GM19467 (cell line): ENCODE data around the gene DGCR6L.
"Not testable (repeated sequence)": the region's sequence is repeated elsewhere in the genome, so short reads cannot be mapped to it uniquely, and the experiment has no call there.

Experiments
- ATAC-seq: cut with Tn5 transposase; IDR thresholded peaks from one replicate; pipeline ENCODE4 v1.9.1; 2021; ENCODE audit warnings: mild to moderate bottlenecking, moderate library complexity; ENCODE audit not compliant: unreplicated experiment

Gene DGCR6L

DNA sequence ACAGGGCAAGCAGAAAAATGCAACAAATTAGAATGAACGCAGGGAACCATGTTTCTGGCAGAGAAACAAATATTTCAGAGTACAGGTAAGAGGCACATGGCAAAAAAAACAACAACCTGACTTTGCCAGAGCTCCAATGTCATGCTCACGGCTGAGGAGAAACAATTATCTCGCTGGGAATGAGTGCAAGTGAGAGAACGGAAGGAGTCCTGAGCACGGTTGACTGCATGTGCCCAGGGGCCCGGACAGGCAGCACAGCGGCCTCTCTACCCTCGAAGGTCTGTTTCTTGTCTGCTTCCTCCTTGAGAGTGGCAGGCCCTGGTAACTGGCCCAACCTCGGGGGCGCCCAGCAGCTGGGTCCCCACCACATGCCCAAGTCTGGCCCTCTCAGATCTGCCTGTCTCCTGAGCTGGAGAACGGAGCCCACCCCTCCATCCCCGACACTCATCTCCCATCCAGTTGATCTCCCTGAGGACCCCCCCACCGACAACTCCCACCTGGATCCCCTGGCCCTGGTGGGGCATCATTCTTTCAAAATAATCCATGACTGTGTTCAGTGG is 27.1 kb downstream of the DGCR6L start:
- ATAC-seq: no peak

DNA sequence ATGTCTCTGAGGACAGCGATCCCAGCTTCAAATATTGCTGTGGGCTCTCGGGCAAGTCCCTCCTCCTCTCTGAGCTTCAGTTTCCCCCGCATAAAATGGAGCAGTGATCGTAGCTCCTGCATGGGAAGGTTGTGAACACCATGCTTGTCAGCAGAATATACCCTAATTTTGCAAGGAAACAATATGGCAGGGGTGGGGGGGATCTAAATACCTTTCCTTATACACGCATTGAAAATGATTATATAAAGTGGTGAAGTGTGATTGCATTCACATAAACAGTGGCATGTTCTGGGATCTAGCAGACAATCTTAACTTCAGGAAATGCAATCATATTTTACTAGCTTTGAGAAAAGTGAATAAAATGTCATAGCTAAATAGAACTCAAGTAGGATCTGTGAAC is 27.8 kb downstream of the DGCR6L start:
- ATAC-seq: no peak

DNA sequence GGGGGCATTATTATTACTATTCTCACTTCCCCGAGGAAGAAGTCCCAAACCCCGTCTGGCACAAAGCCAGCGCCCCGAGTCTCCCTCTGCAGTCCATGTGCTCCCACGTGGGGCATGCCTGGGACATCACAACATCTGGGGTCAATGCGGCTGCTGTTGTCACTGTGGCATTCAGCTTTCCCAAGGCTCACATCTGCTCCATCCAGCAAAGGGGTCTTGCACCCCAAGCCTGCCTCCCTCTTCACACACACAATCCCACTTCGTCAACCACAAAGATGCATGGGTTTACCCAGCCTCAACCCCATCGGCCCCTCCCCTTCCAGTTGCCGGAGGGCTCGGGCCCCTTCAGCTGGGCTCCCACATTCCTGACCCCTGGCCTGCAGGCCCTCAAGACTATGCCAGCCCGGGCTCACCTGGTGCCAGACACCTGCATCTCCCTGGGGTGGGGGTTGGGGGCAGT is 28.2 kb downstream of the DGCR6L start:
- no peak for ATAC-seq

DNA sequence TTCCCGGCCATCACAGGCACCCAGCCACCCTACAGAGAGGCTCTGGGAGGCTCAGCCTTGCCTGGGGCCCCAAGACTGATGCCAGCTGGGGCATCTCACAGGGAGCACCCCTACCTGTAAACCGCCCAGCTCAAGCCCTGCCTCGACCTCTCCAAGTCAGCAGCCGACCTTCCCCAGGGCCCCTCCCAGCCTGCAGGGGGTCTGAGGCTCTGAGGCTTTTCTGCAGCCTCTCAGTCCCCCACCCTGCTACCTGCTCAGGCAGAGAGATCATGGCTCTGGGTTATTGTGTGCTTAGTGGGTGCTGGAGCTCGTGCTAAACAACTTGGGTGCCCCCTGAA is 28.6 kb downstream of the DGCR6L start:
- no peak for ATAC-seq

DNA sequence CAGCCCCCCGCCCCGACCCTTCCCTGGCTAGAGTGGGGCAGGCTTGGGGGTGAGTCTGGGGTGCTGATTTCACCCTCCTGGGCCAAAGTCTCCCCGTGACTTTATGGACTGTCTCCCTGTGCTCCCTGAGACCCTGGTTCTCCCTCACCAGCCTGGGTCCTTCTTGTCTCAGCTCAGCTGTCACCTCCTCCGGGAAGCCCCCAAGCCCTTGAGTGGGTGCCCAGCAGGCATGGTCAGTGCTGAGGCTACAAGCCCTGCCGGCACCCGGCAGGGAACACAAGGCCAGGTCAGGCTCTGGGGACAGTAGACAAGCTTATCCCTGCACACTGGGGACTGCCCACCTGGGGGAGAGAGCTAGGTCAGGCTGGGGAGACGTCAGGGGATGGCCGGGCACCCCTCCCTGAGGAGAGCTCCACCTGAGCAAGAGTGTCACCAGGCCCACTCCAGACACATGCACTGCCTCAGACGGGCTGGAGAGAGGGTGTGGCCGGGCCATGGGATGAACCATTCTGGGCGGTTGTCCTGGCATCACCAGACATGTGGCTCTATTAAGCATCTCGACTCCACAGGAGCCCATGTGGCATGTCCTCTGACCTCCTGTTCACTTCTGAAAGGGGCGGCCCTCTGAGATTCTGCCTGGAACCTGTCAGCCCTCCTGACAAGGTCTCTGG is 29.1 kb downstream of the DGCR6L start:
- ATAC-seq: no peak

DNA sequence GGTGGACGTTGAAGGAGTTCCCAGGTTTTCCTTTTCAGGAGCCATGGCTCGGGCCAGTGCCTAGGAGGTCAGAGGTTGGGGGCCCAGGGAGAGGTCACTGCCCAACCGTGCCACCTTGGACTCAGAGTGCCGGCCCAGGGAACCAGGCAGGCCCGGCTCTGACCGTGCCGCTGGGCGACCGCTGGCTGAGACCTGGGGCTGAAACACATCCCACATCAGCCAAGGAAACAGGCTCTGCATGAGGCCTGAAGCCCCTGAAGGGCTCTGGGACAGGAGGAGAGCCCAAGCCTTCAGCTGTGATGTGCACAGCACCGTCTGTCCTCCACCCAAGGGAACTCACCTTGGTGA is 29.8 kb downstream of the DGCR6L start:
- ATAC-seq: no peak

DNA sequence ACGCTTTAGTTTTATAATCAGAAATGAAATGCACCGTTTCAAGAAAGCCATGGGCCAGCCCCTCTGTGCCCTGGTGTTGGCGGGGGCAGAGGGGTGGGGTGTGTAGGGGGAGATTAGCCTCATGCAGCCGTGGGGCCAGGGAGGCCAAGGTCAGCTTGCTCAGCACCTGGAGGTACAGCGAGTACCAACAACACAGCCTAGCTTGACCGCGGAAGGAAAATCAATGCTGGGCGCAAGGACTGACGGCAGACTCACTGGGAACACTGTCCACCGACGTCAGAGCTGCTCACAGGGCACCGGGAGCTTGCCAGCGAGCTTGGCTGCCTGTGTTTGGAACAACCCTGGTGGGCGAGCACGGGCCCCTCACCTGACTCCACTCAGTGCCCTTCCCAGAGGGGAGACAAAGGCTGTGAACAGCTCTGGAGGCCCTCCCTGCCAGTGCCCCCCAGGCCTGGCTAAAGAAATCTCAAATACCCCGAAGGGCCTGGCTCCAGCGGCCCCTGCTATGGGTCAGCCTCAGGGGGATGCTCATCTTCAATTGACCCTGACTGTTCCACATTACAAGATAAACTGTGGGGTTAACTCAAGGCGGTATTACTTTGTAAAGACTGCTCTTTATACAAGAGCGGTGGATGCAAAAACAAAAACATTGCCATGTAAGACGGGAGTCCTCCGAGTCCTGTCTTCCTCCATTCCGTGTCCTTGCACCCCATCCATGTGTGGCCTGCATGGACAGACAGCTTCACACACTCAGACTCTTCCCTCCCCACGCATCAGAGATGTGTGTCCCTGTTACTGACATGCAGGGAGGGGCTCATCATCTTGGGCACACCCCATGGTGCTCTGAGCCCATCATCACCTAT is 30.4 kb downstream of the DGCR6L start:
- not testable (repeated sequence) for ATAC-seq

DNA sequence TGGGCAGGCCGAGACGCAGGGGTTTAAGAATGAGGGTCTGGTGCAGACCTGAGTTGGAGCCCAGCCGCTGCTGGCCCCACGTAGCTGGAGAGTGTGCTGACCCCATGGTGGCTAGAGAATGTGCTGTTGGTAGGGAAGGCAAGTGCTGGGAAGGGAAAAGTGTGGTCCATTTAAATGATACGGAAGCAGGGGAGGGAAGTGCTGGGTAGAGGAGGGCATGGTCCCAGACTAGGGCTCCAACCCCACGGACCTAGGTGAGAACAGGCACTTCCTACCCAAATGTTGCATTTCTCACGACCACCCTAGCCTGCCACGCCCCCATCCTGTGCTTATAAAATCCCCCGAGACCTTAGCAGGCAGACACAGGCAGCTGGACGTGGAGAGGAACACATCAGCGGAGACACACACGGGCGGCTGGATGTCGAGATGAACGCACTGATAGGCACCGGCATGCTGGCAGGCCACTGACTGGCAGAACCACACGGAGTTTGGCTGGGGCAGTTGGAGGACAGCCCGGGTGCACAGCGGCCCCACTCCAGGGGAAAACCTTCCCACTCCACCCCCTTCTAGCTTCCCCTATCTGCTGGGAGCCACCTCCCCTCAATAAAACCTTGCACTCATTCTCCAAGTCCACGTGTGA is 33.0 kb downstream of the DGCR6L start:
- not testable (repeated sequence) for ATAC-seq

DNA sequence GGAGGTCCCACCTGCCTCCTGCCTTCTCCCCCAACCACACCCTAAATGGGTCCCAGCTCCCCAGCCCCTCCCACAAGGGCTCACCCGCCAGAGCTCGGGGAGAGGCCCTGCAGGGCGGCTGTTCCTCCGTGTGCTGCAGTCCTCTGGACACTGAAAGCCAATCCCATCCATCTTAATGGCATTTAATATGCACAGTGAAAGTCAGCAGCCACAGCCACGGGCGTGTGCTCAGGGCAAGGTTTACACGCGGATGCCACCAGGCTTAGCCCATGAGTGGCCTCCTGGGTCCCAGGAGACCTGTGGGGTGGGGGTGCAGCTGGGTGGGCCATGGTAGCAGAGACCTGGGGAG is 33.6 kb downstream of the DGCR6L start:
- ATAC-seq: not testable (repeated sequence)

DNA sequence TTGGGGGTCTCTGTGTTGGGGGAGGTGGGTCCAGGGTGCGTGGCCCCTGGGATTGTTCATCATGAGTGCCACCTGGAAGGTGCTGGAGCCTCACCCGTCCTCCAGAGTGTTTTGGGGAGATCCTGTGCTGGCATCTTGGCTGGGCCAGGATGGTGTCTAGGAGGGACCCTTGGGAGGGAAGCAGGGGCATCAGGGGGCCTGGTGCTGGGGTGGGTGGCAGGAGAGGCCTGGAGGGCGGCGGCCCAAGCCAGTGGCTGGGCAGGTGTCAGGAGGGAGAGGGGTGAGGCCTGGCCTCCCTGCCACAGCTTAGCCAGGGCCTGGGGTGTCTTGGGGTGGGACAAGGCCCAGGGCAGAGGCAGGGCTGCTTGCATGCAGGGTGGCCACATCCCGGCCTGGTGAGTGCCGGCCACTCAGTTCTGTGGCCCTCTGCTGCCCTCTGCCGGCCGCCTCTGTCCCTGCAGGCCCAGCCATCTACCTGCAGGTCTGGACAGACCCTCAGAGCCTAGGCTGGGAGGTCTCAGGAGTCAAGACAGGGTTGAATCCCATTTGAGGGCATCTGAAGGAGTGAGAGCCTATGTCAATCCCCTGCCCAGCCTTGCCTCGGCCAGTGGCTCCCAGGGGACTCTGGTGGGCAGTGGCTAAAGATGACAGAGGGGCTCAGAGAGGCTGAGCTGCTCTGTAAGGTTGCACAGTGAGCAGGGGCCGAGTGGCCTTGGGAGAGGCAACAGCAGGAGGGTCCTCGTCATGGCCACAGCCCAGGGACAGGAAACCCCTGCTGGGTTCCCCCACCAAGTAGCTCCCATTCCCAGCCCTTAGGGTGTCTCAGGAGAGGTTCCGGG is 34.2 kb downstream of the DGCR6L start:
- not testable (repeated sequence) for ATAC-seq

DNA sequence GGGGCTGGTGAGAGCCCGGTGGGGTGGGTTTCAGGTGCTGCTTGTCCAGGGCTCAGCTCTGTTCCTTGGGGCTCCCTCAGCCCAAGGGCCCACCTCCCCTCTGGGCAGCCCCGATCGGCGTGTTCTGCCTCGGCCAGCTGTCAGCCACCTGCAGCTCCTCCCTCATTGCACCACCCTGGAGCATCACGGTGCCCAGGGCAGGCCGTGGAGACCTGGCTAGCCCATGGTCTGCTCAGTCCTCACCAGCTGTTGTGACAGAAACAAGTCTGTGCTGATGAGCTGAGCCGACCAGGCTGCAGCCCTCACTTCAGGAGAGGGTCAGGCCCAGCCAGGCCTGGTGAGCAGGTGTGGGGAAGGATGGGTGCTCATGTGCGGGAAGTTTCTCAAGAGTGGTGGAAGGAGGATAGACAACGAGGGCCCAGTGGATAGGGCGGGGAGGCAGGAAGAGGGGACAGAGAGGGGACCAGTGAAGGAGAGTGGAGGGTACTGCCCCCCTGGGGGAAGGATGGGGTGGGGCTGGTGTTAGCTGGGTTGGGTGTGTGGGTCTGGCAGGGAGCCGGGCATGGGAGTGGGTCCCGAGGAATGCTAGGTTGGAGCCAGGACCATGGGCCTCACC is 35.3 kb downstream of the DGCR6L start:
- no peak for ATAC-seq

DNA sequence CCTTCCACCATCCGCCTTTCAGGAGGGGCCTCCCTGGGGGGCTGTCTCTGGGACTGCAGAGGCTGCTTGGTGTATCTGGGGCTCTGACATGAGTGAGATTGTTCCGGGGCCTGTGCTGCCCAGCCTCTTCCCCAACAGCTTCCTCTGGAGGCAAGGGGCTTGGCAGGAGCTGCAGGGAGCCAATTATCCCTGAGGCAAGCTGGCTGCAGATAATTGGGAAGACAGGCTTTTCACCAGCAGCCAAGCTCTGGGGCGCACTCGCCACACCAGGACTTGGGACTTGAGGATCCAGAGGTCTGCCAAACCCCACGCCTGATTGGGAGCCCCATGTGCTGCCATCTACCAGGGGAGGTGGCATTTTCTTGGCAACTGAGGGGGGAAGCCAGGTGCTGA is 36.2 kb downstream of the DGCR6L start:
- no peak for ATAC-seq

DNA sequence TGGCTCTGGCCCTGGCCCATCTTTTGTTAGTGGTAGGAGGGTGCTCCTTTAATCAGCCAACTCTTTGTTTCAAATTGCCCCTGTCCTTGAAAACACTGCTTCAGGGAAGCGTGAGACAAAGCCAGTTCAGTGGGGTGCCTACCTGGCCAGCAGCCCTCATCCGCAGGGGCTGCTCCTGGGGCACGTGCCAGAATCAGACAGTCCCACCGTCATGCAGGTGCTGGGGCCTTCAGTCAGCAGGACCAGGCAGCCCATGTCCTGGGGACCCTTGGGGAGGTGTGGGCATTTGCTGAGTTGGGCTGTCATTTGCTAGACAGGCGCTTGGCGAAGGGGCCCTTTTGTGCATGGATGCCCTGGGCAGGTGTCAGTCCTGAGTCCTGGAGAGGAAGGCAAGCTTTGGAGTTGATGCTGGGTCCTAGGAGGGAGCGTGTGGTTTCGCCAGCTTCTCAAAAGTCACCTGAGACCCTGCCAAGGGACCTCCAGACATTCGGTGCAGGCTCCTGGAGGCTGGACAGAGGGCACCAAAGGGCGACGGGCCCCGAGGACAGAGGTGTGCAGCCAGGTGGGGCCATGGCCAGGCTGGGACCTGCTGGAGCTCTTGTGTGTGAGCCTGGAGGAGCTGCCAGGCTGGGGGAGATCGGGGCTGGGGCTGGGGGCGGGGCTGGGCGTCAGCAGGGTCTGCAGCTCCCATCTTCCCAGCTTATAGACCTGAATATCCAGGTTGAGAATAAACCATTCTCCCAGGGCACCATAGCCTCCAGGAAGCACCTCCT is 36.8 kb downstream of the DGCR6L start:
- no peak for ATAC-seq

DNA sequence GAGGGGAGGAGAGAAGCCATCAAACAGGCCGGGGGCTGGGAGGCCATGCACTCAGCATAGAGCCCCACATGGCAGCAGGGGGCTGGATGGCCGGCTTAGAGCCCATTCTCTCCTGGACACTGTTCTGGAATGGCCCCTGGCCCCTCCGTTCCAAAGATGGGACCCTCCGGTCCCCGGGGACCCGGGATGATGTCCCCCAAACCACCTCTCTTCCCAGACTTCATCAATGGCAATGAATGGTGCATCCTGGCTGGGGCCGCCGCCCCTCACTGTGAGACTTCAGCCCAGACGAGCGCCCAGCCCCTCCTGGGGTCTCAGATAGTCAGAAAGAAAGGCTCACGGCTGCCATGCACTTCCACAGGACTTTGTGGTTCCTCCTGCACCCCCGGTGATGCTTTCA is 38.0 kb downstream of the DGCR6L start:
- no peak for ATAC-seq

DNA sequence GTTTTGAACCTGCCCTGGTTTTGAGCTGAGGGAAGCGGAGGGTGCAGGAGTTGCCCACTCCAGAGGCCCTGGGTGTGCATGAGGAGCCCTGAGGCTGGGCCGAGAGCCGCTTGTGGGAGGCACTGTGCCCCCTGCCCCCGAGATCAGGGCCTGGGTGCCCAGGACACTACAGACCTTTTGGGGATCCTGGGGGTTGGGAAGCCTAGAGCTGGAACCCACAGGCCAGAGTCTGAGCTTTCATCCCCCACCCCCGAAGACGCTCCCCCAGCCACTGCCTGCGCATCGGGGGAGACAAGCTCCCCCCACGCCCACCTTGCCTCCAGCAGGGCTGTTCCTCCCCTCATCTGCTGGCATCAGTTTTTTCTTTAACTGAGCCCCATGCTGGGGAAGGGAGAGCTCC is 38.4 kb downstream of the DGCR6L start:
- ATAC-seq: not testable (repeated sequence)

DNA sequence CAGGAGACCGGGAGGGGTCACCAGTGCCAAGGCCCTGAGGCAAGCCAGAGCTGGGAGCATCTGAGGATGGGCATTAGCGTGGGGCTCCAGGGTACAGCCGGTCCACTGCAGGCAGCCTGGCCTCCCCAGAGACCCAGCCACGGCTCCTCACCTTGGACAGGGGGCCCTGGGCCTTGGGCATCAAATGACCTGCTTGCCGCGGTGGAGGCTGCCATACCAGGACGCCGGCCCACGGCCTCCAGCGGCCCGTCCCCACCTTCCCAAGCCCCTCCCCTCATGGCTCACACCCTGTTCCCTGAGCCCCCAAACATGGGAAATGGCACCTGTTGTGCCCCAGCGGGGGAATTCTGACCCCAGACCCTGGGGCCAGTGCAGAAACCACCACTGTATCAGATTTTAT is 39.0 kb downstream of the DGCR6L start:
- ATAC-seq: no peak

DNA sequence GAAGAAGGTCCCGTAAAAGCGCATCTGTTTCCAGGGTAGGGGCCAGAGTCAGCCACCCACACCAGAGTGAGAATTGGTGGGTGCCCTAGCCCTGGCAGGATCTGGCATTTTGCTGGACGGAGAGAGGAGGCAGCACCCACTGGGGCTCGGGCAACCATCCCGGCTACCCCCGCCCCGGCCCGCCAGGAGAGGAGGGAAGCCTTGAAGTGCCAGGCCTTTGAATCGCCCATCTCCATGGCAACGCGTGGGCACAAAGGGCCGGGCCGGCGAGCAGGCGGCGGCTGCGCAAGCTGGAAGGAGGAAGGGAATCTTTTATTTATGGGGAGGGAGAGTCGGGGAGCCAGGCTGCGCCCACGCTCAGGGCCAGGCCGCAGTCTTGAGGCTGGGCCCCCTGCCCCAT is 39.7 kb downstream of the DGCR6L start:
- ATAC-seq: not testable (repeated sequence)

DNA sequence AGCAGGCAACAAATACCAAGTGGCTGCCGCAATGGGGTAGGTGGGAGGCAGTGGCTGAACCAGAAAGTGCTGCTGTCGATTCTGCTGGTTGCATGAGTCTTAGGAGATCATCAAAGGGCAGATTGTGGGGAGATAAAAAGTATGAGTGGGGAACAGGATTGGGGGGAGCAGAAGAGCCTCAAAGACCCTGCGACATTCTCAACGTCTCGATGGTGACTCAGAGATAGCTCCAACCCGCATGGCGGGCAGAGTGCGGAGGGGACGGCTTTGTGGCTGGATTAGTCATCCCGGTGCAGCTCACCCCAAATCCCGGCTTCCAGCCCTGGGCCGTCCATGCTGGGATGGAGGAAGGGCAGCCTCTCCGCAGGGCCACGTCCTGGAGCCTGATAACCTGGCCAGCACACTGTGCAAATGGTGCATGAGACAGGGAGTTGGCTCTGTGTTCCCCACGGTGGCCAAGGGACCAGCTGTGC is 40.2 kb downstream of the DGCR6L start:
- no peak for ATAC-seq

DNA sequence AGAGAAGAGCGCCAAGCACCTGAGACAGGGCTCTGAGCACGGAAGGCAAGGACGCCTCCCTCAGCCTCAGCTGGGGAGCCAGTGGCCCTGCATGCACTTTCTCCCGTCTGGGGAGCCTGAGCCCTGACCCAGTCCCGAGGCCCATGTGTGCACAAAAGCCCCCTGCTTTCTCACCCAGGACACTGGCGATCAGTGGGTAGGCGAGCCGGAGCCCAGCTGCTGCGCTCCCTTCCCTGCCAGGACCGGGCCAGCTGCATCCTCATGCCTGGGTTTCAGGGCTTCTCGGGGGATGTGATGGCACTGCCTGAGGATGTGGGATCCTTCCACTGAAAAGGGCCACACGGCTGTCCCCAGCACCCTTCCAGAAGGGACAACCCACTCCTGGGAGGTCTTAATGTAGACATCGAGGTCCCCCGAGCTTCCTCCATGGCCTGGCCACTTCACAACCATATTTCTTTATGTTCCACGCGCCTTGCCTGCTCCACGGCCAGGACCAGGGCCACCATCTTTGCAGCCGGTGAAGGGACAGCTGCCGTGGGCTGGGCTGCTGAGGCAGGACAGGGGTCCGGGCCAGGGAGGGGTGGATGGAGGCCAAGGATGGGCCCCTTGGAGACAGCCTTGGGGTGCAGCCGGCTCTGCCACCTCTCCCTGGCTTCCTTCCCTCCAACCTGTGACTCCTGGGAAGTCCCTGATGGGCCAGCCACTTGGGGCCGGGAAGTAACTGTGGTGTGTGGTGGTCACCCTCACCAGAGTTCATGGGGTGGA is 41.0 kb downstream of the DGCR6L start:
- ATAC-seq: not testable (repeated sequence)
